ENCODE results near the gene BCL2.

Gene BCL2

DNA sequence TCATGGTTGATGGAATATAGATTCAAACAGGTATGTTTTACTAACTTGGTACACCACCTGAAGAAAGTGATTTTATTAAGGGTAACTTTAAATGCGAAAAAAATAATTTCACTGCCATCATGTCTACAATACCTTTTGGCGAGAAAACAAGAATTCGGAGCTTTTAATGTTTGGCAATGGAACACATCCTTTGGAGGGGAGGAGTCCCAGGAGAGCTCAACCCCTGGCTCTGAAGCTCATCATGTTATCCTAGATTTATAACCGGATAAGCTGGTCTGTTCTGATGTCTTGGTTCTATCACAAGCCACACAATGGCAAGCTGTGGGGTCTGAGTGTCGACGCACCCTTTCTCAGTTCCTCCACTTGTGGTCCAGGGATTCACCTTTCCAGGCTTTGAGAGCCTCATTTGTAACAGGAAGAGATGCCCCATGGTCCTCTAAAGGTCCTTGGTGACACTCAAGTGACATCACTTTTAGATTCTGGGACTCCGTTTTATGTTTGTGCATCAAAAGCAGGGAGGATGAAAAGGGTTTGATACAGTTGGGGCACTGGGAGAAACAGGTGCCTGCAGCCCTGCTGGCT lies 172.7 kb downstream of the BCL2 start:
- DNase-seq, result no peak

DNA sequence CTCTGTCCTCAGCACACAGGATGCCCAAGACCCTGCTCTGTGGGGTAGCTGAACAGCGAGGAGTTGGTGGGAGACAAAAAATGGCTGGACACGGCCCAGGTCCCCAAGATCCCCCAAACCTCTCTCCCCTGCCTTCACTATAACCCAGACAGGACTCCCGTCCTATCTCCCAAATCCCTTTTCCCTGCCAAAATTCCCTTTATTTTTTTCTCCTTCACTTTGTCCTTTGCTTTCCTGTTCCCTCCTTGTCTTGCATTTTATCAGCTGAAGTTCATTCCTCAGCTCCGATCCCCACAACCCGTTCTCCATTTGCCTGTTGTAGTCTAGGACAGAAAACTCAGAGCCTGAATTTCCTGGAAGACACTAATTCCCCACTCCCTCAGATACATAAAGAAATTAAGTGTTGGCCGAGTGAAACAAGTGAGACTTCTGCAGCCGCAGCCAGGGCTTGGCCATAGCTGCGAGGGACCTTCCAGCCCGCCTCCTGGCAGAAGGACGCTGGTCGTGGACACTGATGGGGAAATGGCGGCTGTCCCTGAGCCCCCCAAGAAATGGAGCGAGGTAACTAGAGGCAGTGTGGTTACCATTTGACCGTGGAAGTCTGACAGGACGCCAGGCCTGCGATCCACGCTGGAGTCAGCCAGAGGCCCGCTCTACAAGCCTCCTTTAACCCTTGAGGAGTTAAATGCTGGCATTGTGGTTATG lies 173.6 kb downstream of the BCL2 start:
- no peak for DNase-seq

DNA sequence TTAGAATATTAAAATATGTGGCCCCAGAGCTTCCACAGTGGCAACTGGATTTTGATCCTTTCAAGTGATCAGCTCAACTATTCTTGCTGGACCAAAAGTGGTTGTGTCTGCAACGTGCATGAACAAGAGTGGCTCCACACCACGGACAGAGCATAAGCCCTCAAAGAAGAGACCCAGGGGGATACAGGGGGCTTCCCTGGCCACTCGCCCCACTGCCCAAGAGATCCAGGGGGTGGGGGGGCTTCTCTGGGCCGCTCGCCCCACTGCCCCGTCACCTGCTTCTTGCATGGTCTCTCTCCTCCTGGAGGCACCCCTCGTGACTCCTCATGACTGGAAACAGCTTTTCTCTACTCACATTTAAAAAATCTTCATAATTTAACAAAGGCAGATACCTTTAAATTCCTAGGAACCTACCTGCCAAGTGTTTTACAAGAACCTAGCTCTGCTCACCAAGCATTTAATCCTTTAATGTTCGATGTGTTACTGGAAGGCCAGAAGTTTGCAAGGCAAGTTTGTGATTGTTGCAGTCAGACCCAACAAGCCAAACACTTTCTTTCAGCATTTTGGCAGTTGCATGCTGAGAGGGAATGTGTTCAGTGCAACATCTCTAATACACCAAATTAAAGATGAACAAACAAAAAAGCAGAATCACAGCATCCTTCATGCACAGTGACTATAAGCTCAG lies 174.3 kb downstream of the BCL2 start:
- DNase-seq, result no peak

DNA sequence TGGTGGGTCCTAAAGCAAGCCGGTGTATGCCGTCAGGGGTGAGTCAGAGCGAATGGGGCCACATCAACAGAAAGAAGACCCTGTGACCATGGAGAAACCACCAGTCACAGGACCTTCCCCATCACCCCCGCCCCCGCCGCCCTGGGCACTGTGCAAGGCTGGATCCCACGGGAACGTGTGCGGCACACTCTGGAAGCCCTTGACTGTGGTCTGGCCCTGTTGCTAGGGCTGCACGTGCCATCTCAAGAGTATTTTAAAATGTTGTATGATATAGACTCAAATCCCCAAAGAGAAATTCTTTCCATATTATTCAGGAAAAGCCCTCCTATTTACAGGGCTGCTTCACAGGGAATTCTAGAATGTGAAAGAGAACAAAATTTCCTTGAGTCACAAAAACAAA lies 174.8 kb downstream of the BCL2 start:
- DNase-seq, result no peak

DNA sequence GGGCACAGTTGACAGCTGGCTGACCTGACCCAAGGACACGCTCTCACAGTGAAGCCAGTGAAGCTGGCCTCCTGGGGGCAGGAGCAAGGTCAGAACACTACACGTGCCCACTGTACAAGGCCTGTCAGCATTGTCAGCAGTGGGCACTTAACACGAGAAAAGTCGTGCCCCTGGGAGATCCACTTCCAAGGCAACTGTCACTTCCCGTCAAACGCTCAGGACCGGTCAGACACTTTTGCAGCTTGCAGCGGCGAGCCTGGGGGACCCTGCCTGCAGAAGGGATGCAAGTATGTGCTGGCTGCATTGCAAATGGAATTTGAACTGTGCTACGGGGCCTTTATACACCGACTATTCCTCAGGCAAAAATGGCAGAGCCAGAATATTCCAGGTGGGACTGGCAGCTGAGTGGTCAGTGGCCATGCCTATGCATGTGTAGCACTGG lies 176.2 kb downstream of the BCL2 start:
- no peak for DNase-seq

DNA sequence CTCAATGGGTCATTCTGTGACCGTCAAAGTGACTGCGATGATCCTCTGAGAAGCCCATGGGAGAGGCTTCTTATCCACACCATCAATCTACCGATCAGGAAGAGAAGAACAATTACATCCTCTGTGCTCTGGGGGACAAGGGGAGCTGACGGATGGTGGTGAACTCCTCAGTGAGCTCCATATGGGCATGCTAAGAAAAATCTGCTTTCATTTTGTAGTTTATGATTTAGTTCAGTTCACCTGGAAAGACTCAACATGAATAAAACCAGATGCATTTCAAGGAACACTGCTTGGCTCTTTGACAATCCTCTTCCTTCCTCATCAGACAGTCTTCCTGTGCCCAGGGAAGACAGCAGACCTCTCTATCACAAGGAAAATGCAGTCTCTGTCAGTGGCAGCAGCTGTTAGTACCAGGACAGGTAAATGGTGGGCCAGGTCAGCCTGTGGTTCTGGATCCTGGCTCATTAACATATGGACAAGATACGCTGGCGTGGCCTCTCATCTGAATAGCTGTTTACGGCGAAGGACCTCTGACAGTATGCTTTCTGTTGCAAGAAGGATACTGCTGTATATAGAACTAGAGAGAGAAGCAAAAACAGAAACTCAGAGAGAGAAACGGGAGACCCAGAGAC lies 176.9 kb downstream of the BCL2 start:
- no peak for DNase-seq

DNA sequence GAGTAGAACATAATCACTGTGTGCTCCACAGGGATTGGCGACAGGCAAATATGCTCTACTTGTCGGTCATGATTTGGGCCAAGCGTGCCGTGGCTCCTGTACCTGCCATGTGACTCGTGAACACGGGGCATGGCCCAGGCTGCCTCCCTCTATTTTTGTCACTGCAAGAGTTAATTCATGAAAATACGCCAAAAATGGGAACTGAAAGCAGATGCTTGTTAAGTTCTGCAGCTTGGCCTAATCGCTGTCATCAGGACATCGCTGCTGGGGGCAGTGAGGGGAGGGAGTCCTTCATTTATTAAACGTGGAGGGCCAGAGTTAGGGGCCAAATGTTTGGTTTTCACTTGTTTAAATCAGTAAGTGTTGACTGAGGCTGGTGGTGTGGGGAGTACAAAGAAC lies 177.8 kb downstream of the BCL2 start:
- no peak for DNase-seq

DNA sequence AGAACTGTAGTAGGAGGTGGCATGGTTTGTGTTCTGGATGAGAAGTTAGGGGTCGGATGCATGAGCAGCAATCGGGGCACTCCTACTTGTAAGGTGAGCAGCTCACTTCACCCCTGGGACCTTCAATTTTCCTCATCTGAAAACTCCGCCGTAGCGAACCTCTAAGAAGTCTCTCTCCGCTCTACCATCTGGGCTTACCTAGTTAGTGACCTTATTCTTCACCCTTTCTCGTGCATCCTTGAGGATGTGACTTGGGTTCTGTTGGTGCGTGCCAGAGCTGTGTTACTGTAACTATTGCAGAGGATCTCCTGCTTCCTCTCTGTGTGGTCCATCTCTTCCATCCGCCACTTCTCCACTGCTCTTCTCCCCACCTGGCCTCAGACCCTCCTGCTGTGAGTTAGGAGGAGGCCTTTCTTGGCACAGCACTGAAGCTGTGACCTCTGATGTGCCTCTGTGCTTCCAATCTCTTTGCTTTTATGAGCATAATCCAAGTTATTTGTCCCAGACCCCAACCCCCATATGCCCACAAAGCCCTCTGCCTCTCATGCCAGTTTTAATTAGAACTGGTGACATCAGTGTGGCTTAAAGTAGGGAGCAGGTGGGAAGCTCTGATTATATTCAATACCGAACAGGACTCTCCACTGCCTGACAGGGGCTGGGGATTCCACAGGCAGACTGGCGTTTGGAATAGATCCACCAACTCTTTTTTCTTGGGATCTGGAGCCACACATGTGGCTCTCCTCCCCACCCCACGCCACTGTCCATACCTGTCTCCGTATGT lies 178.4 kb downstream of the BCL2 start:
- DNase-seq, result no peak

DNA sequence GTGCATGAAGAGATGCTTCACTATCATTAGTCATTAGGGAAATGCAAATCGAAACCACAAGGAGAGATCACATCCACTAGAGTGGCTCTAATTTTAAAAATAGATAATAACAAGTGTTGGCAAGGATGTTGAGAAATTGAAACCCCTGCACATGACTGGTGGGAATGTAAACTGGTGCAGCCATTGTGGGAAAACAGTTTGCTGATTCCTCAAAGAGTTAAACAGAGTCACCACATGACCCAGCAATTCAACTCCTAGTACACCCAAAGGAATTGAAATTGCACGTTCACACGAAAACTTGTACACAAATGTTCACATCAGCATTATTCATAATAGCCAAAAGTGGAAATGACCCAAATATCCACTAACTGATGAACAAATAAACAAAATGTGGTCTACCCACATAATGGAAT lies 179.5 kb downstream of the BCL2 start:
- DNase-seq, result no peak

DNA sequence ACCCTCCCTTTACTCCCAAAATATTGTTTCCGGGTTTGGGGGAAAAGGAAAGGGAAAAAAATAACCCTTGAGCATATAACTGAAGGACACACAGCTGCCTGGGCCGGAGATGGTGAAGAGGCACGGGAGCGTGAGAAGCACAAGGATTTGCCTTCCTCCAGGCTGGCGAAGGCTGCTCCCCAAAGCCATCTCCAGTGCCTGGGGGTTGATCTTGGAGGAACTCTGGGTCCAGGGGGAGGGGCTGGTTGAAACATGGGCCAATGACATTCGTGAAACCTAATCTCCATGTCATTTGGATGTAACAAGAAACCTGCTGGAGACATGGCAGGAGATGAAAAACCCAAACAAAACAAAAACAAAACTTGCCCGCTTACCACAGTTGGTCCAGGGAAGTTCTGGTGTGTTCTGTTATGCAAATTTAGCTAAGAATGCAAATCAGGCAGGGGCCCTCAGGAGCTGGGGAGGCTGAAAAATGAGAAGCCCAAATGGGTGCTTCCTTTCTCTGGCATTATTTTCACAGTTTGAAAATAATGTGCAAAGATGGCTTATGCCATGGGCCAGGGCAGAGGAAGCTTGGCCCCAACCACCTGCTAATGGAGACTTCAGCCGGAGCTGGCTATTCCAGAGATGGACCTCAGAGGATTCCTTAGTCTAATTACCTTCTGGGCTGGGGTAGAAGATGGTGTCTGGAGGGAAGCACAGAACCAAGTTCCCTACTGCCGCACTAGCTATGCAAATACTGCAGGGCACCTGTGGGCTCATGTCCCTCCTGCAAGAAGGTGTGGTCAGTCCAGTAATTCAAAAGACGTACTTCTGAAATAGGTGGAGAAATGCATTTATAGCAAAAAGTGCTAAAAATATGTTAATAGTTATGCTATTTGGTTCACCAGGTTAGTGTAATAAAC lies 180.9 kb downstream of the BCL2 start:
- DNase-seq, result no peak

DNA sequence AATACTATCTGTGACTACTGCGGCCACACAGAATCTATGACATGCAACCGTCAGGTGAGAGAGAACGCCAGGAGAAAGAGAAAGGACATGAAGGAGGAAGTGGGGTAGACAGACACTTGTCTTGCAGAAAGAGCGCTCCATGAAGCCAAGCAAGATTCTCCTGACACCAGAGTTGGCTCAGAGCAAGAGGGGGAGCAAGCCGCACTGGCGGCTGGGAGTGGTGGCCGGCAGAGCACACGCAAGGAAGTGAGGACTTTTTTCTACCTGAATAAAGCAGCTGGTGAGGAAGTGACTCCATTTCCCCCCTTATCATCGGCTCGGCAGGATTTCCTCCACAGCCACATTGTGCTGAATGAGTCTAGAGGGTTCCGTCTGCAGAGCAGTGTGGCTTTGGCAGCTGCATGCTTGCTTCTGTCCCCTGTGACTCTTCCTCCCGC lies 181.6 kb downstream of the BCL2 start:
- no peak for DNase-seq

DNA sequence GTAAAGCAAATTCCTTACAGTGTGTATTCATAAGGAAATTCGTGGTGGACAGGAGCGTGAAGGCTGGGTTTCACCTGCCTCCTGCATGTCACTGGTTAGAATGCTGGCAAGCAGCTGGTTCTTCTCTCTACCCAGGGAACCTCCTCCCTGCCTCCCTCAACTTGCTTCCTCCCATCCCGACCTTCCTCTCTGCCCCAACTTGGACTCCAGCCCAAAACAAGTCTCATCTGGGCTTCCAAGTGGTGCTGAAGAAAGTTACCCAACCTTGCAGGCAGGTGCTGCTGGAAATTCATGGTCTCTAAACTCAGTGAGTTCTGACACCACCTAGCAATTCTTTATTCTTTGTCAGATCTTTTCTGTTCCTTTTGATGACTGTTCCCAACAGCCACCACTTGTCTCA lies 184.5 kb downstream of the BCL2 start:
- no peak for DNase-seq

DNA sequence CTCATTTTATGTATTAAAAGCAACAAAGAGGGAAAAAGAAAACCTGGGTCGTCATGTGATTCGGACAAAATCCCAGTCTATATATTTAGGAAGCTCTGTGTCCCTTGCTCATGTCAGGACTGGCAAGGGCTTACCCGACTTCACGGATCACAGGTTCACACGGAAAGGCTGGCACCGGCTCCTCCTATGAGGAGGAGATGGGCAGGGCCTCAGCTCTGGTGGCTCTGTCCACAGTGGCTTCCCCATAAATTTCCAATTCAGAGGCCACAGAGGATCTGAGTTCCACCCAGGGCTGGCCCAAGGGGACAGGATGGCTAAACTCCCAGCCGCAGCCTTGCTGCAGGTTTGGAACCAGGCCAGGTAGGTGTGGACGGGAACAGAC lies 186.8 kb downstream of the BCL2 start:
- DNase-seq, result no peak

DNA sequence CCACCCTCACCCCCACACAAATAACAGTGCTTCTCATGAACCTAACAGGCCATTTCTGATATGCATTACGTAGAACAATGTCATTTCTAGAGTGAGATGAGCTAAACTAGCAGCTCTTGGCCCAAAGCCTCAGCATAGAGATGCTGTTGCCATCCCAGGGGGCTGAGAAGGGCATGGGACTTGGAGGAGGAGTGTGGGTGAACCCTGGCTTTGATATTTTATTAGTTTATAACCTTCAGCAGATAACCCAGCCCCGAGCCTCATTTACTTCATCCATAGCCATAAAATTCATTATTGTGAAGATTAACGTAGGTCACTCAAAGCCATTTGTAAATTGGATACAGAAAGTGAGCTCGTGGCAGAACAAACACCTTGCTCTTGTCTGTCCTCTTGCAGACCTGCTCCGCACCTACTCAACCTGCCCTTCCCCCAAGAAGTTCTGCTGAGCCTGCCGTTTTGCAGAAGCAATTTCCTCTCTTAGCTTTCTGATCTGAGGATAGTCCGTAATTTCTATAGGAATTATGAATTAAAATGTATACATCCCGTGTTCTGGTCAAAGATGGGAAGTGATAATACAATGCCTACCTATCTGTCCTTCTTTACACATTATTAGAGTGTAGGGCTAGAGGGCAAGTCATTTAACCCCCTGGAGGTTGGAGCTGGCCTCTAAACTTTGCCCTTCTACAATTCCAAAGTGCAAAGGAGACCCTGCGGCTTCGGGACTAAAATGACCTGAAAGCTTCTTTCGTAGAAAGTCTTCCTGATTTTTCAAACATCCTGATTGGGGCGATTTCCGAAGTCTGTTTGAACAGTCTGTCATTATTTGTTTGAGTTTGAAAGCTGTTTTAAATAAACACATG lies 187.4 kb downstream of the BCL2 start:
- no peak for DNase-seq

DNA sequence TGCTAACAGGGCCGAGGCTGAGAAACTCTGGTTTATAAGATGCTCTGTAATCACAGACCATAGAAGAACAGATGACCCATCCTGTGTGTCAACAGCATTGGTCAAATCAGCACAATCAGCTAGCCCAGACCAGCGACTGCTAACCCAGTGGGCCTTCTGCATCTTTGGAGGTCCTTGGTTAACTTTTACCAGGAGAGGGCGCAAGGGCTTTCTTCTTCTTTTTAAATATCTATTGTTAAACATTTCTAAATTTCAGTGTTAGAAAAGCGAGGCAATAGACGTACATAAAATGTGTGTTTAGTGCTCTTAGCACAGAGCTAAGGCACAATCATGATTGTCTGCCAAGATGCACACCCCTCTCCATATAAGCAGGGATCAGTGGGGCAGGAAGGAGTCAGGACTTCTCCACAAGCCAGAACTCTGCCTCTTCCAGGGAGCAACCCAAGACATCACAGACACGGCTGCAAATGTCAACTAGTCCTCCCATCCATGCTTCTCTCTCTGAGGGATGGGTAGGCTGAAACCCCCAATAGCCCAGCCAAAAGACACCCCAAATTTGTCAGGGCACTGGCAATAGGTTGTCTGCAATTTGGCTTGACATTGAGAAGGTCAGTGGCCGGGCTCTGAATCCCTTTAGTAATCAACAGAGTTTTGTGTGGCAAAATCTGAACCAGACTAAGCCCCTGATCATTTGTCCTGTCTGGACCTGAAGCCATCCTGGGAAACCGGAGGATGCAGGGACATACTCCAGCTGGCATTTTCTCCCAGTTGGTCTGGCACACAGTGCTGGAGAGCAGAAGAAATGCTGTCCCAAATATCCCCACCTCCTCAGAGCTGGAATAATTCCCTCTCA lies 188.2 kb downstream of the BCL2 start:
- DNase-seq, result peak in 30 of 58 donors; percentile 7 to 56 (median 20)

DNA sequence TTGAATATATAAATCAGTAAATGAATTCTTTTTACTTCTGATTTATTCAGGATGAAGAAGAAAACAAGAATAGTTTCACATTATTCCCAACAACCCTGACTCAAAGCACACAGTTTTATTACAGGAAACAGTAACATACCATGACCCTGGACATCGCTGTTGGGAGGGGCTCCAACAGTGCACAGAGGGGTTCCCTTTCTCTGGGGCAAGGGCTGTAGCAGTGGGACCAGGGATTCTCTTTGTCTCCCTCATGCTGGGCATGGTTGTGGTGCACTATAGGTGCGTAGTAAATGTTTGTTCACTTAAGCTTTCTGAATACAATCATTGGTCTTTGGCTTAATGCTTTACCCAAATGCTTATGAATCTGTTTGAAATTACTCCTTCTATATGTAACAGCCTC lies 189.4 kb downstream of the BCL2 start:
- DNase-seq, result no peak

DNA sequence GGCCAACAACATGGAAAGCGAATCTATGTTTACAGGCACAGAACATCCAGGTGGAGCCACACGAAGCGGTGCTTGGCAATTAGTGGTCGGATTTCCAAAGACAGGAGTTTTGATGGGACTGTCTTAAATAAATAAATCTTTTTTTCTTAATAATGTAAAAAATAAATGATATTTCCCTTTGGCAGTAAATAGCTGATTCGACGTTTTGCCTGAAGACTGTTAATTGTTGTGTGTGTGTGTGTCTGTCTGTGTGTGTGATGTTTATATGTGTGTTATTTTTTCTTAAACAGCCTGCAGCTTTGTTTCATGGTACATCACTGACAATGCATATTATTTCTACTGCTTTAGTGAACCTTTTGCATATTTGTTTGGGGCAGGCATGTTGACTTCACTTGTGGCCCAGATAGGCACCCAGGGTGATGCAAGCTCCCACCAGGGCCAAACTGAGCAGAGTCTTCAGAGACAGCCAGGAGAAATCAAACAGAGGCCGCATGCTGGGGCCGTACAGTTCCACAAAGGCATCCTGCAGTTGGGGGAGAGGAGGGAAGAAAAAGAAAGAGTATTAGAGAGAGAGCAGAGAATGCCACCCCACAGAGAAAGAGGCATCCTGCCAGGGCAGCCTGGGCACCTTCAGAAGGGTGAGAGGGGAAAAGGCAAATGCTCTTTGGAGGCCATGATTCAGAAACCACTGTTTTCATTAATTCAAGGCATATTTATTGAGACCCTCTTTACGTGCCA lies 191.2 kb downstream of the BCL2 start:
- no peak for DNase-seq
